WTC11 (cell line): ENCODE data around the gene SFT2D3.

Source experiments
- CBFB ChIP-seq: sonication (generic); formaldehyde crosslinking; IDR thresholded peaks from 2 replicates; pipeline ENCODE4 v1.8.1; 2022; ENCODE audit warnings: mild to moderate bottlenecking, low read depth, missing genetic modification reagents
- EMX1 ChIP-seq: fragments of 250-450 bp; sonication (Bioruptor Pico); IDR thresholded peaks from 2 replicates; pipeline ENCODE4 v1.8.0; 2021; ENCODE audit warnings: mild to moderate bottlenecking
- HMGA2 ChIP-seq: fragments of 250-450 bp; sonication (Bioruptor Pico); IDR thresholded peaks from 2 replicates; pipeline ENCODE4 v1.4.0; 2021; ENCODE audit warnings: mild to moderate bottlenecking, moderate library complexity
- MXD4 ChIP-seq: fragments of 250-450 bp; sonication (Bioruptor Pico); IDR thresholded peaks from 2 replicates; pipeline ENCODE4 v1.8.0; 2021; ENCODE audit warnings: mild to moderate bottlenecking, moderate library complexity, borderline replicate concordance
- NR2C2 ChIP-seq: sonication (generic); formaldehyde crosslinking; IDR thresholded peaks from 2 replicates; pipeline ENCODE4 v1.8.0; 2022; ENCODE audit warnings: mild to moderate bottlenecking, missing genetic modification reagents
- SMAD3 ChIP-seq: sonication (generic); formaldehyde crosslinking; IDR thresholded peaks from 2 replicates; pipeline ENCODE4 v1.8.0; 2022; ENCODE audit warnings: missing genetic modification reagents, mild to moderate bottlenecking, borderline replicate concordance
- TCF7 ChIP-seq: sonication (generic); formaldehyde crosslinking; IDR thresholded peaks from 2 replicates; pipeline ENCODE4 v1.8.0; 2022; ENCODE audit warnings: mild to moderate bottlenecking, low read depth, missing genetic modification reagents, moderate library complexity
- TEAD1 ChIP-seq: sonication (generic); formaldehyde crosslinking; IDR thresholded peaks from 2 replicates; pipeline ENCODE4 v1.8.0; 2022; ENCODE audit warnings: mild to moderate bottlenecking, missing genetic modification reagents
- ZBTB21 ChIP-seq: sonication (generic); formaldehyde crosslinking; IDR thresholded peaks from 2 replicates; pipeline ENCODE4 v1.8.1; 2023; ENCODE audit warnings: mild to moderate bottlenecking, missing genetic modification reagents, borderline replicate concordance
- TF ChIP-seq, protein P1 (sequence below): fragments of 200-600 bp; IDR thresholded peaks from 2 replicates; pipeline ENCODE4 v1.8.0; 2022; ENCODE audit warnings: antibody characterized with exemption
- TF ChIP-seq, protein P2 (sequence below): sonication (generic); formaldehyde crosslinking; IDR thresholded peaks from 2 replicates; pipeline ENCODE4 v1.8.1; 2023; ENCODE audit warnings: mild to moderate bottlenecking, missing genetic modification reagents
- TF ChIP-seq, protein P3 (sequence below): sonication (generic); formaldehyde crosslinking; IDR thresholded peaks from 2 replicates; pipeline ENCODE4 v1.8.0; 2023; ENCODE audit warnings: mild to moderate bottlenecking, missing genetic modification reagents
- TF ChIP-seq, protein P4 (sequence below): sonication (generic); formaldehyde crosslinking; IDR thresholded peaks from 2 replicates; pipeline ENCODE4 v1.8.1; 2023; ENCODE audit warnings: mild to moderate bottlenecking, missing genetic modification reagents, moderate library complexity
- TF ChIP-seq, protein P5 (sequence below): sonication (generic); formaldehyde crosslinking; IDR thresholded peaks from 2 replicates; pipeline ENCODE4 v1.8.0; 2023; ENCODE audit warnings: missing genetic modification reagents

DNA sequence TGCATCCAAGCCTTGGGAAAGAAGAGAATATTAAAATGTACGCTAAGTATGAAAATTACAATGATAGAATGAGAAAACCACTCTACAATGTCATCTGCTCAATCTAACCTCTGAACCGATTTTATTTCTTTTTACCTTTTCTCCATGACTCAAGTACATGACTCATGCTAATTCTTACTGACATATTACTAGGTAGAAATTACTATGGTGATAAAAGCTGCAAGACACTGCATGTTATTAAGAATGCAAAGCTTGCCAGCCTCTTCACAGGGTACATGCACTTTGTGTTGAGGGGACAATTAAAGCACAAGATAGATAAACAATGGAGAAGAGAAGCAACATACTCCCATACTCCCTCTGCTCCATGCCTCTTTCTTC, 20.7 kb downstream of the SFT2D3 start:
- no peak for TF ChIP-seq NR2C2
- TF ChIP-seq, protein P1, sequence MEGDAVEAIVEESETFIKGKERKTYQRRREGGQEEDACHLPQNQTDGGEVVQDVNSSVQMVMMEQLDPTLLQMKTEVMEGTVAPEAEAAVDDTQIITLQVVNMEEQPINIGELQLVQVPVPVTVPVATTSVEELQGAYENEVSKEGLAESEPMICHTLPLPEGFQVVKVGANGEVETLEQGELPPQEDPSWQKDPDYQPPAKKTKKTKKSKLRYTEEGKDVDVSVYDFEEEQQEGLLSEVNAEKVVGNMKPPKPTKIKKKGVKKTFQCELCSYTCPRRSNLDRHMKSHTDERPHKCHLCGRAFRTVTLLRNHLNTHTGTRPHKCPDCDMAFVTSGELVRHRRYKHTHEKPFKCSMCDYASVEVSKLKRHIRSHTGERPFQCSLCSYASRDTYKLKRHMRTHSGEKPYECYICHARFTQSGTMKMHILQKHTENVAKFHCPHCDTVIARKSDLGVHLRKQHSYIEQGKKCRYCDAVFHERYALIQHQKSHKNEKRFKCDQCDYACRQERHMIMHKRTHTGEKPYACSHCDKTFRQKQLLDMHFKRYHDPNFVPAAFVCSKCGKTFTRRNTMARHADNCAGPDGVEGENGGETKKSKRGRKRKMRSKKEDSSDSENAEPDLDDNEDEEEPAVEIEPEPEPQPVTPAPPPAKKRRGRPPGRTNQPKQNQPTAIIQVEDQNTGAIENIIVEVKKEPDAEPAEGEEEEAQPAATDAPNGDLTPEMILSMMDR: no peak
- no peak for TF ChIP-seq HMGA2 (CRISPR knock-in tag)
- no peak for TF ChIP-seq CBFB (CRISPR knock-in tag)
- no peak for TF ChIP-seq TCF7 (CRISPR knock-in tag)
- TF ChIP-seq, protein P2, sequence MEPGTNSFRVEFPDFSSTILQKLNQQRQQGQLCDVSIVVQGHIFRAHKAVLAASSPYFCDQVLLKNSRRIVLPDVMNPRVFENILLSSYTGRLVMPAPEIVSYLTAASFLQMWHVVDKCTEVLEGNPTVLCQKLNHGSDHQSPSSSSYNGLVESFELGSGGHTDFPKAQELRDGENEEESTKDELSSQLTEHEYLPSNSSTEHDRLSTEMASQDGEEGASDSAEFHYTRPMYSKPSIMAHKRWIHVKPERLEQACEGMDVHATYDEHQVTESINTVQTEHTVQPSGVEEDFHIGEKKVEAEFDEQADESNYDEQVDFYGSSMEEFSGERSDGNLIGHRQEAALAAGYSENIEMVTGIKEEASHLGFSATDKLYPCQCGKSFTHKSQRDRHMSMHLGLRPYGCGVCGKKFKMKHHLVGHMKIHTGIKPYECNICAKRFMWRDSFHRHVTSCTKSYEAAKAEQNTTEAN (CRISPR knock-in tag): no peak
- no peak for TF ChIP-seq TEAD1
- TF ChIP-seq MXD4 (CRISPR knock-in tag): no peak
- TF ChIP-seq, protein P3, sequence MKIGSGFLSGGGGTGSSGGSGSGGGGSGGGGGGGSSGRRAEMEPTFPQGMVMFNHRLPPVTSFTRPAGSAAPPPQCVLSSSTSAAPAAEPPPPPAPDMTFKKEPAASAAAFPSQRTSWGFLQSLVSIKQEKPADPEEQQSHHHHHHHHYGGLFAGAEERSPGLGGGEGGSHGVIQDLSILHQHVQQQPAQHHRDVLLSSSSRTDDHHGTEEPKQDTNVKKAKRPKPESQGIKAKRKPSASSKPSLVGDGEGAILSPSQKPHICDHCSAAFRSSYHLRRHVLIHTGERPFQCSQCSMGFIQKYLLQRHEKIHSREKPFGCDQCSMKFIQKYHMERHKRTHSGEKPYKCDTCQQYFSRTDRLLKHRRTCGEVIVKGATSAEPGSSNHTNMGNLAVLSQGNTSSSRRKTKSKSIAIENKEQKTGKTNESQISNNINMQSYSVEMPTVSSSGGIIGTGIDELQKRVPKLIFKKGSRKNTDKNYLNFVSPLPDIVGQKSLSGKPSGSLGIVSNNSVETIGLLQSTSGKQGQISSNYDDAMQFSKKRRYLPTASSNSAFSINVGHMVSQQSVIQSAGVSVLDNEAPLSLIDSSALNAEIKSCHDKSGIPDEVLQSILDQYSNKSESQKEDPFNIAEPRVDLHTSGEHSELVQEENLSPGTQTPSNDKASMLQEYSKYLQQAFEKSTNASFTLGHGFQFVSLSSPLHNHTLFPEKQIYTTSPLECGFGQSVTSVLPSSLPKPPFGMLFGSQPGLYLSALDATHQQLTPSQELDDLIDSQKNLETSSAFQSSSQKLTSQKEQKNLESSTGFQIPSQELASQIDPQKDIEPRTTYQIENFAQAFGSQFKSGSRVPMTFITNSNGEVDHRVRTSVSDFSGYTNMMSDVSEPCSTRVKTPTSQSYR (CRISPR knock-in tag): no peak
- TF ChIP-seq, protein P4, sequence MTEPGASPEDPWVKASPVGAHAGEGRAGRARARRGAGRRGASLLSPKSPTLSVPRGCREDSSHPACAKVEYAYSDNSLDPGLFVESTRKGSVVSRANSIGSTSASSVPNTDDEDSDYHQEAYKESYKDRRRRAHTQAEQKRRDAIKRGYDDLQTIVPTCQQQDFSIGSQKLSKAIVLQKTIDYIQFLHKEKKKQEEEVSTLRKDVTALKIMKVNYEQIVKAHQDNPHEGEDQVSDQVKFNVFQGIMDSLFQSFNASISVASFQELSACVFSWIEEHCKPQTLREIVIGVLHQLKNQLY (CRISPR knock-in tag): no peak
- TF ChIP-seq EMX1 (CRISPR knock-in tag): no peak
- TF ChIP-seq SMAD3 (CRISPR knock-in tag): no peak
- TF ChIP-seq, protein P5, sequence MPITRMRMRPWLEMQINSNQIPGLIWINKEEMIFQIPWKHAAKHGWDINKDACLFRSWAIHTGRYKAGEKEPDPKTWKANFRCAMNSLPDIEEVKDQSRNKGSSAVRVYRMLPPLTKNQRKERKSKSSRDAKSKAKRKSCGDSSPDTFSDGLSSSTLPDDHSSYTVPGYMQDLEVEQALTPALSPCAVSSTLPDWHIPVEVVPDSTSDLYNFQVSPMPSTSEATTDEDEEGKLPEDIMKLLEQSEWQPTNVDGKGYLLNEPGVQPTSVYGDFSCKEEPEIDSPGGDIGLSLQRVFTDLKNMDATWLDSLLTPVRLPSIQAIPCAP (CRISPR knock-in tag): no peak
- no peak for TF ChIP-seq ZBTB21
